GM12874 (cell line): Measurements from ENCODE around the gene PHF12.

Experiments
- CTCF ChIP-seq: IDR thresholded peaks from 2 replicates; pipeline ENCODE4 v1.5.1; 2011; ENCODE audit warnings: low read depth, mild to moderate bottlenecking, control low read depth, low read length, moderate library complexity; ENCODE audit not compliant: insufficient read depth

The PHF12 gene

DNA sequence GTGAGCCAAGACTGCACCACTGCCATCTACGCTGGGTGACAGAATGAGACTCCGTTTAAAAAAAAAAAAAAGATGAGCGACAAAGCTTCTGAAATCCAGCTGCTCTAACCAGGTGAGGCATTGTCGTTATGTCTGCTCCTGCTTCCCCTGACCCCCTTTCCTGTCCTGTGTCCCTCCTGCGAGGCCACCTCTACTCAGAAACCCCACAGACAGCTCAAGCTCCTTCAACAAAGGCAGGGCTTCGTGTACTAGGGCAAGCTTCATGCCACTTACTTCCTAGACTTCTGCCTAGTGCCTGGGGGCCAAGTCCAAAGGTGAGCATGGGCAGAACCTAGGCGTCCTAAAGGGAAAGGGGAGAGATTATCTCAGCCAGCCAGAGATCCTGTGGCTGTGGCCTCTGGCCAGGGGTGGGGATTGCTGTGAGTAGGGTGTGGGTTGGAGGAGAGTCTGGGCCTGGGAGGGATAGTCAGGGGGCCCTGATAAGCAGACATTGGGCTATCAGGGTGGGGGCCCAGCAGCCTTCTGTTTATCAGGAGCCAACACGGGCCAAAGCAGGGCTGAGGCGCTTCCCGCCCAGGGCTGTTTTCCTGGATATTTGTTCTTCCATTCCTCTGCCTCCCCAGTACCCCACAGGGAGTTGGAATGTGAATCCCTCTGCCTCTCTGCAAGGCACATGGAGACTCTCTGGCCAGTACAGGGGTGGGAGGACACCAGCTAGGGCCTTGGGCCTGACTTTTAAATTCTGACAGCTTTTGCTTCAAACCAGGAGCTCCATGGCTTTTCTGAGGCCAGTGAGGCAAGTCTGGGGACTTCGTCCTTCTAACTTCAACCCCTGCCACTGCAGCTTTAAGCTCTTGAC is 86.1 kb downstream of the PHF12 start:
- TF ChIP-seq CTCF: no peak

- no peak for TF ChIP-seq CTCF
These were observed 87.4 kb downstream of the PHF12 start for GRCh38 chr17:28863953-28864352.

DNA sequence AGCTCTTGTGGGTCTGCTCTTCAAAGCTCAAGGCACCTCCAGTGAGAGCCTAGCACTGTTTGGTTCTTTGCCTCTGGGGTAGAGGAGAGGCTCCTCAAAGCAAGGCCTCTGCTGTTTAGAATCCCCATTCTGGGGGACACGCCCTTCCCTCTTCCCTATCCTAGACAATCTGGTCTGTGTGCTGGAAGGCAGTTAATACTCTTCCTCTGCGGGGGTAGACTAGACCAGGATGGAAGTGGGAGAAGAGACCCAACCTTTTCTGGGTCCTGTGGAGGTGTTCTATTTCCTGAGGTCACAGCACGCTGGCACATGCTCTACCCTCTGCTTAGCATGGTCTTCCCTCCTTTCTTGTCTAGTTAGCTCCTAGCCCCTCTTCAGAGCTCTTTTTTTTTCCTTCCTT is 88.8 kb downstream of the PHF12 start:
- no peak for TF ChIP-seq CTCF

DNA sequence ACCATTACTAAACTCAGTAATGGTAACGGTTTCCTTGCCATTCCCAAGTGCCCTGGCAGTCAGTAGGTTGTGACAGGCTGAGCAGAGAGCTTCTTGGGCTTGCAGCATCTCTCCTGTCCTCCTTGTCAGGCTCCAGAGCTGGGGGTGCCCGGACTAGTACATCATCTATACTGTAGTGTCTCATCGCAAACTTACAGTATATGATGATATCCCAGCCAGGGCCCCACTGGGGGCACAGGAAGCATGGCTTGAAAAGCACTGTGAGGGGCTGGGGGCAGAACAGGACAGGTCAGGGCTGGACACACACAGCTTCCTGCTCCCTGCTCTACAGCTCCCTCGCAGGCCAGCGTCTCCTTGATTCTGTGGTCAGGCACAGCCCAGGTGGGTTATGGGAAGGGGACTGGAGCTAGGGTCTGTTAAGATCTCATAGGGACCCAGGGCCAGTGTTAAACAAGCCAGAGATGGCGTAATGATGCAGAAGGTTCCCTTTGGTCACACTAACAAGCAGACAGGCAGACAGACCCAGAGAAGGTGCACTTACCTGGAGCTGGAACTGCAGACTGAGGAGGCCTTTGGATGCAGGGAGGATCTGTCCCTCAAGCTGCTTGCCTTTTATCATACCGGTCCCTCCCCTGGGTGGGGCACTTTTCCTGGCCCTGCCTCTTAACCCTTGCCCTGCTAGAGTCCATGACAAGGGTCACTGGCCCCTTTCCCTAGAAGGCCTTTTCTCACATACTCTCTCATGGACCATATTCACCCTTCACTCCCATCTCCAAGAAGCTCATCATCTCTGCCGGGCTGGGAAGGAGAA is 89.7 kb downstream of the PHF12 start:
- no peak for TF ChIP-seq CTCF

GRCh38 chr17:28860363-28860808 is 90.9 kb downstream of the PHF12 start:
- TF ChIP-seq CTCF: no peak

DNA sequence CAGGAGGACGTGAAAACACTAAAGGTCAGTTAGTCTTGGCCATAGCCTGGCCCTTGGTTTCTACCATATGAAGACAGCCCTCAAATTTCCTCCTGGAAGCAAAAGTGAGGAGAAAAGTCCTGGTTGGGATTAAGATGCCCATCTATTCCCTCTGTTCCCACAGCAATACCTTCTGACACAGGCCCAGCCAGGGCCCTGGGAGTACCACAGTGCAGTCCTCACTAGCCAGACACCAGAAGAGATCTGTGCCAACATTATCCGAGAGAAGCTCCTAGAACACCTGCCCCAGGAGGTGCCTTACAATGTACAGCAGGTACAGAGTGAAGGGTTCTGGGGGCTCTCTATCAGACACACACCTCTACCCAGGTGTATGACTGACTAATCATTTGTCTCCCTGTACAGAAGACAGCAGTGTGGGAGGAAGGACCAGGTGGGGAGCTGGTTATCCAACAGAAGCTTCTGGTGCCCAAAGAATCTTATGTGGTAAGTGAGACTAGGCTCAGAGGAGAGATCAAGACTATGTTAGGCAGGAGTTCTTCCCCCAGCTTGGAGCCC is 92.4 kb downstream of the PHF12 start:
- TF ChIP-seq CTCF: no peak
